COR-L47 (cell line): ENCODE data around the gene ERFL.
A peak's percentile ranks its signal among the peaks of the same experiment; 100 is the strongest.
"Not testable (repeated sequence)": the region's sequence is repeated elsewhere in the genome, so short reads cannot be mapped to it uniquely, and the experiment has no call there.

Experiments used
- DNase-seq: peaks from one replicate; lab custom pipeline; 2025; lab: John Stamatoyannopoulos, UW

Gene ERFL

DNA sequence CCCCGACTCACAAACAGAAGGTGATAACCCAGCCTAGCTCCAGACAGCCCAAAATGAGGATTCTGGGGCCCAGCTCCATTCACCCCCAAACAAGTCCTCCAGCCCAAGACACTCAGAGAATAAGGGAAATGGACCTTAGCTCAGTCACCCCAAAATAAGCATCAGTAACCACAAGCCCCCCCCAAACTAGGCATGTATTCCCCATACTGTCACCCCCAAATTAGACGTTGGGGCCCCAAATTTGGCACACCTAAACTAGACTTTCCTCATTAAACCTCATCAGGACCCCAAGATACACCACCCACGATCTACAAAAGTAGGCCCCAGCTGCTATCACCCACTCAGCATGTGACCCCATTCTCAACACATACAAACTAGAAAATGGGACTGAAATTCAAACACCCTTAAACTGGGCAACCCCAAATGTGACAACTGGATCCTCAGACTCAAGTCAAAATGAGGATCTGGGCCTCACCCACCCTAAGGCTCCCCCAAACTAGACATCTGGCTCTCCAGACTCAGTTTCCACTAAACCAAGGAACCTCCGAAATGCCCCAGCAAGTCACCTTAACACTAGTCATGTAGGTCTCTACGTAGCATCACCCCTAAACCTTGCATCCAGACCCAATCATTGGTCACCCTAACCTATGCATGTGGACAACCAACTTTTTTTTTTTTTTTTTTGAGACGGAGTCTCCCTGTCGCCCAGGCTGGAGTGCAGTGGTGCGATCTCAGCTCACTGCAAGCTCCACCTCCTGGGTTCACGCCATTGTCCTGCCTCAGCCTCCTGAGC, 13.4 kb upstream of the ERFL start:
- DNase-seq = no peak

GRCh38 chr19:41940731-41941409, 12.6 kb upstream of the ERFL start:
- DNase-seq = no peak

DNA sequence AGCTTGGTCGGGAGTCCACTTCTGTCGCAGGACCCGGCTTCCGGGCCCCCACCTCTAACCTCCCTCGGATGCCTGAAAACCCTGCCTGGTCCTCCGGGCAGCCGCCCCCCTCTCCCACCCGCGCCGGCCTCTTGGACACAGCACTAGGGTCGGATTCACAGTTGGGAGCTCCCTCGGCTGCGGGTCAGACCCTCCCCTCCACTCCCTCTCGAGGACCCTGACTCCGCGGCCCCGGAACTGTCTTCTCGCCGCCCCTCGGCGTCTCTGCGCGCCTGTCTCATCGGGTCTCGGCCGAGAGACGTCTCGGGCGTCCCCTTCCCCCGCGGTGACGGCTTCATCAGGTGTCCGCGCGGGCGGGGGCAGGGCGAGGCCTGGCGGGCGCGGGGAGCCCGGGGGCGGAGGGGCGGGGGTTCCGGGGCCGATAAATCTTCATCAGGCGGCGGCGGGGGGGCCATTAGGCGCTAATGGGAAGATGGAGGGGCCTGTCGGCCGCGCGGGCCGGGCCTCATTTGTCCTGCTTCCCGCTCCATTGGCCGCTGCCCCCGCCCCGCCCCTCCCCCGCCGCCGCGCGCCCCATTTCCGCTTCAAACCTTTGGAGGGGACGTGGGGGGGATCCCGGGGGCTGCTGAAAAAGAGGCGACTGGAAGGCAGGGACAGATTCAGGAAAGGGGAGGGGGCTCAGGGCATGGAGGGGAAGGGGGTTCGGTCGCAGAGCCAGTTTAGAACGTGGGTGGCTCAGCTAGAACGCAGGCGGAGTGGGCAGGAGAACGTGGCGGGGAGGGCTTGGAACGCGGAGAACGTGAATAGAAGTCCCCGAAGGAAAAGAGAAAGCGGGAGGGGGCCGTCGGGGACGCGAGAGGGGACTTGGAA, 11.8 kb upstream of the ERFL start:
- peak; percentile 54 for DNase-seq

GRCh38 chr19:41939209-41939608, 11.0 kb upstream of the ERFL start:
- DNase-seq = not testable (repeated sequence)

- DNase-seq = no peak
Observed at GRCh38 chr19:41937525-41938468, 9.5 kb upstream of the ERFL start.

DNA sequence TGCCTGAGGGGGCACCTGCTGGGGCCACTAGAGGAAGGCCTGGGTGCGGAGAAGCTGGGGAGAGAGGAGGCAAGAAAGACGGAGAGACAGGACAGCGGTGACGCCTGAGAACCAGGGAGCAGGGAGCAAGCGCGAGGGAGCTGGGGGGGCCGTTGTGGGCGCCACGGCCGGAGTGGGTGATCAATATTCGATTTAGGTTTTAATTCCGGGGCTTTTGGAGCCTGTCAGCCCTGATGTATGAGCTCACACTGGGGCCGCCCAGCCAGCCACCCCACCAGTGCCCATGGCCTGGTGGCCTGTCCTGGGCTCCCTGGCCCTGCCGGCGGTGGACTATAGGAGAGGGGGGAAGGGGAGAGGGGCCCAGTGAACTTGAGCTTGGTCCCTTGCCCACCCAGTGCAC, 8.7 kb upstream of the ERFL start:
- DNase-seq = no peak

DNA sequence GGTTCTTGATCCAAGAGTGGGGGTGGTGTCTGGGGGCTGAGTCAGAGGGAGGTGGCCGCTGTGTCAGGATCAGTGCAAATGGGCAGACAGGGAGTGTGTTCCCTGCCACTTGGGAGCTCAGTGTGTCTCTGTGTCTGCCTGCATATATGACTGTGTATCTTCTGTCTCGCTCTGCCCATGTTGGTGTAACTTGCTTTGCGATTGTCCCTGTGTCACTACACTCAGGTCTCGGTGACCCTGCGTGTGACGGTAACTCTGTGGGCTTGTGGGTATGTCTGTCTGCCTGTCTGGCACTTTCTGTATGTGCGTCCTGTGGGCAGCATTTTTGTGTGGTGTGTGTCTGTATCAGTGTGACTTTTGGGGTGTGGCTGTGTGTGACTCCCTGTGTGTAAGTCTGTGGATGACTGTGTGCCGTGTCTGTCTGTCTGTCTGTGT, 8.2 kb upstream of the ERFL start:
- DNase-seq = no peak

GRCh38 chr19:41935760-41936415, 7.6 kb upstream of the ERFL start:
- DNase-seq = no peak

DNA sequence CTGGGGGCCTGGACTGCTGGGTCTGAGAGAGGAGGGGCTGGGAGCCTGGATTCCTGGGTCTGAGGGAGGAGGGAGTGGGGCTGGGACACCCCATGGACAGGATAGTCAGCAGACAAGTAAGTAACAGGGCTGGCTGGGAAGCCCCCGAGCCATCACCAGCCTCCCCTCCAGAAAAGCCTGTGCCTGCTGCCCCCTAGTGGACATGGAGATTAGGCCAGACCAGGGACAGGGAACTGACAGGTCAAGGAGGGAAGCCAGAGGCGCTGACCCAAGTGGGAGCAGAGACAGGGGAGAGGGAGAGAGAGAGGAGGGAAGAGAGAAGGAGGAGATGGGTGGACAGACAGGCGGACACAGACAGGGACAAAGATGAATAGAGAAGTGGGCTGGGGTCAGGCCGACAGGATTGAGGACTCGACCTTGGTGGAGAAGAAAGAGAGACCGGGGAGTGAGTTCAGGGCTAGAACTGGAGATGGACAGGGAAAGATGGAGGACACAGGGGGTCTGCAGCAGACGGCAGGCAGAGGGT, 6.7 kb upstream of the ERFL start:
- DNase-seq = peak; percentile 71

DNA sequence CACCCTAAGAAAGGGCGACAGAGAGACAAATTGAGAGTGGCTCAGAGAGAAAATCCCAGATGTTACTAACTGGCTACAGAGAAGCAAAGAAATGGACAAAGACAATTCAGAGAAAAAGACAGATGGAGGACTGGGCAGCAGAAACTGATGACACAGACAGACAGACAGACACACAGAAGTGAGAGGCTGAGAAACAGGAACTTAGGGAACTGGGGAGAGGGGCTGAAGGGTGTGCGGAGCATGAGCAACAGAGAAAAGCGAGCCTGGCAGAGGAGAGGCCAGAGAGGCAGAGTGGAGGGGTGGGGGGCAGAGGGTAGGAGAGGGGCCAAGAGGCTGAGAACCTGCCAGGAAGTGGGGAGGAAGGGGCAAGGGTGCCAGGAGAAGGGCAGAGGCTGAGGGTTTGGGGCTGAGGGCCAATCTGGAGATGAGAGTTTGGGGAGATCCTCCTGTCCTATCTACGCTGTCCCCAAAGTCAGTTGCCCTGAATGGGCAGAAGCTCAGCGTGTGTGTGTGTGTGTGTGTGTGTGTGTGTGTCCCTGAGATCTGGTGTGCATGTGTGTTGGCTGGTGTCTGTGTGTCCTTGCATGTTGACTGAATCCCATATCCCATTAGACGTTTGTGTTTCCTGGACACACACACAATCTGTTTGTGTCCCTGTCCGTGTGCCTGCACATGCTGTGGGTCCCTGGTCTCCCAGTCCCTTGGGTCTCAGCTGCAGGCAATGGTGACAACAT, 5.6 kb upstream of the ERFL start:
- no peak for DNase-seq

DNA sequence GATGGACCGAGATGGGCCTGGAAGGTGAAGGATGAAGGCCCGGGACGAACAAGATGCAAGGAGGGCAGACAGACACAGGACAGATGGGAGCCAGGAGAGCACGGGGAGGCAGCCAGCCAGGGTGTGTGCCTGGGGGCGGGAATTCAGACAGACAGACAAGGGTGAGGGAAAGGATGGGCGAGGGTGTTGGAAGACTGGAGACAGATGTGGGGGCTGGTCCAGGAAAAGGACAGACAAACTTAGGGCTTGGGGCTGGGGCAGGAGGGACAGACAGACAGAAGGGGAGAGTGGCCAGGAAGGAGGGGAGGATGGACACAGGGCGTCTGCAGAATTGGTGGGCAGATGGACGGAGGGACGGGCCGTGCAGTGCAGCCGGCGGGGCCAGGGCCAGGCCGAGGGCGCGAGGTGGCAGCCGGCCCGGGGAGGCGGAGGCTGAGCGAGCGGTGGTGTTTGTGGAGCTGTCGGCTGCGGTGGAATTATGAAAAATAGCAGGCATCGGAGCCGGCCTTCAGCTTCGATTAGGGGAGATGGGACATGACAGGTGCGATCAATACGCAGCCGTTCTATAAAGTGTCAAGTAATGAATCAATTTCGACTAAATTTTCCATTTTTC, 4.6 kb upstream of the ERFL start:
- DNase-seq = no peak

GRCh38 chr19:41932259-41932719, 4.0 kb upstream of the ERFL start:
- no peak for DNase-seq

DNA sequence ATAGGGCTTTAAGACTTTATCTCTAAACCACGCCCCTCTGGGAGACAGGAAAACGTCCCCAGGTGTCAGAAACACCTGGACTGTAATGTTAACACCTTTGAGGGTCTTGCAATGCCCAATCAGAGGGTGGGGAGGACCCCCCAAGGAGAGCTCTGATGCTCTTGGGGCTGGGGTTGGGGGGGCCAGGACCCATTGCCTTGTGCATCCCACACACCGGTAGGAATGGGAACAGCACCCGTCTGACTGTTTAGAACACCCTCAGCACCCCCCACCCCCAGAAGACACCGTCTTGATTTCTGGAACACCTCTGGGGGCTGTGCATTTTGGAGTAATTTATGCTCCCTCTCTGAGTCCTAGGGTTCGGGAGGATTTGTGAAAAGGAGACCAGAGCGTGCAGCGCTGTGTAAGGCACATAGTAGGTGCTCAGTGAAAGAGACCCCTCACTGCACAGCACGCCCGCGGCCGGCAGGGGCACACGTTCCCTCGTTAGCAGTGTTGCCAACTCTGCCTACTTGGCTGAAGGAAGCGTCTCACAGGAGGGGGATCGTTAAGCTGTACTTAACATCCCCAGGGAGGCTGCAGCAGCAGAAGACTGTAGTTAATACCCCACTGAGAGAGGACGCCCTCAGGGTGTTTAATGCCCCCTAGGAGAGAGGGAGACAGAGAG, 2.8 kb upstream of the ERFL start:
- peak; percentile 76 for DNase-seq

GRCh38 chr19:41930322-41930722, 2.1 kb upstream of the ERFL start:
- no peak for DNase-seq

- DNase-seq = no peak
Observed at GRCh38 chr19:41929536-41930071, 1.4 kb upstream of the ERFL start.

GRCh38 chr19:41928754-41929535, 696 bp upstream of the ERFL start:
- DNase-seq = no peak

DNA sequence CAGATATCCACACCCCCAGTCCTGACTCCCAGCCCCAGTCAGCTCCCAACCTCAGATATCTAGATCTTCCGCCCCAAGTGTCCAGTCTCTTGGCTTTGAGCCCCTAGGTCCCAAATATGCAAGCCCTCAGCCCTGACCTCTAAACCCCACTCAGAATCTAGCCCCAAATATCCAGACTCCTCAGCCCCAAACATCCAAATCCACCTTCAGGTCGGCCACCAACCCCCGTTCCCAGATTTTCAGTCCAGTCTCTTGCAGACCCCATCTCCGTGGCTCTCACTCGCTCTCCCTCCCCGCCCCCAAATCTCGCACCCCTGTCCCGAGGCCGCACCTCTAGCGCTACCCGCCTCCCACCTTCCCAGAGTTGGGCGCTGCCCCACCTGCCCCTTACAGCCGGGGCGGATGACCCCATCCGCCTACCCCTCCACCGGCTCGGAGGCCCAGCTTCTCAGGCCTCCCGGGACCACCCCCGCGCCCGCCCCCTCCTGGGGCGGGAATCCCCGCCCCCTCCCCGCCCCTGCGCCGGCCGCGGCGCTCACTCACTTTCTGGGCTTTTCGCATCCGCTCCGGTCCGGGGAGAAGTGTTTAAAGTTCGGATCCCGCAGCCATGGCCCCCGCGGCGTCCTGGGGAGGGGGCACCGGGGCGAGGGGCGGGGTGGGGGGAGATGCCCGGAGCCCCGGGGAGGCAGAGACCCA, 604 bp downstream of the ERFL start:
- DNase-seq = no peak
